ENCODE data around the gene LHB.

LHB gene

DNA sequence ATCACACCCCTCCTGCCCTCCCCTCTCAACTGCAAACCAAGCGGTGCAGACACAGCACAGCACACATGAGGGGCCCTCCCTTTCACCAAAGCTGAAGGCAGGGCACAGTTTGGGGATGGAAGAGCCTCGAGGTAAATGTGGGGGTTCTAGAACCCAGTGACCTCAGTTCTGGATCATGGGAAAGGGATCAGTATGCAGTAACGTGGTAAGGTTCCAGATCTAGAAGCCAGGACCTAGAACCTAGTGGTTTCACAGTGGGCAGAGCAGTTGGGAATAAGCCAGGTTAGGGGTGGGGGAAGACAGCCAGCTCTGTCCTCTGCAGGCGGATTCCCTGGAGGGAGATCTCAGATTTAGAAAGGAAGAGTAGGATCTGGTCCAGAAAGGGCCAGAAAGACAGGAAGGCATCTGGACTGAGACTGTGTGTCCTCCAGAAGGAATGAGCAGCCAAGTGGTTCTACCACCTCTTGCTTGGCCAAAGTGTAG lies 48.7 kb downstream of the LHB start:
- Histone ChIP-seq H3K79me2 (ENCODE audit: insufficient read depth, low read length) (peaks cover 22% of the 10 kb centered on the region), H3K27me3 (ENCODE audit: insufficient read depth, low read length, poor library complexity) (no peaks in the 10 kb centered on the region), H3K9me3 (ENCODE audit: insufficient read depth, low read length, severe bottlenecking) (no peaks in the 10 kb centered on the region), H3K36me3 (ENCODE audit: insufficient read depth, low read length) (peaks cover 60% of the 10 kb centered on the region), H2AFZ (ENCODE audit: low read depth, low read length) (no peak overlapping the region), H4K20me1 (ENCODE audit: insufficient read depth, low read length) (peaks cover 14% of the 10 kb centered on the region), H3K27ac (ENCODE audit: low read length) (no peak overlapping the region), H3K9ac (ENCODE audit: low read depth, low read length) (no peak overlapping the region), H3K4me3 (ENCODE audit: low read depth in 1 of 2, low read length in 2 of 2) (no peak overlapping the region), H3K4me2 (ENCODE audit: insufficient read depth, low read length) (no peak overlapping the region), H3K4me1 (ENCODE audit: insufficient read depth, low read length) (peaks cover 41% of the 10 kb centered on the region)
- DNase-seq: no peak
- TF ChIP-seq EZH2 (IDR thresholded peaks at IDR 0.05; ENCODE audit: borderline replicate concordance, low read depth, low read length, severe bottlenecking): no peak
- TF ChIP-seq, protein P1, sequence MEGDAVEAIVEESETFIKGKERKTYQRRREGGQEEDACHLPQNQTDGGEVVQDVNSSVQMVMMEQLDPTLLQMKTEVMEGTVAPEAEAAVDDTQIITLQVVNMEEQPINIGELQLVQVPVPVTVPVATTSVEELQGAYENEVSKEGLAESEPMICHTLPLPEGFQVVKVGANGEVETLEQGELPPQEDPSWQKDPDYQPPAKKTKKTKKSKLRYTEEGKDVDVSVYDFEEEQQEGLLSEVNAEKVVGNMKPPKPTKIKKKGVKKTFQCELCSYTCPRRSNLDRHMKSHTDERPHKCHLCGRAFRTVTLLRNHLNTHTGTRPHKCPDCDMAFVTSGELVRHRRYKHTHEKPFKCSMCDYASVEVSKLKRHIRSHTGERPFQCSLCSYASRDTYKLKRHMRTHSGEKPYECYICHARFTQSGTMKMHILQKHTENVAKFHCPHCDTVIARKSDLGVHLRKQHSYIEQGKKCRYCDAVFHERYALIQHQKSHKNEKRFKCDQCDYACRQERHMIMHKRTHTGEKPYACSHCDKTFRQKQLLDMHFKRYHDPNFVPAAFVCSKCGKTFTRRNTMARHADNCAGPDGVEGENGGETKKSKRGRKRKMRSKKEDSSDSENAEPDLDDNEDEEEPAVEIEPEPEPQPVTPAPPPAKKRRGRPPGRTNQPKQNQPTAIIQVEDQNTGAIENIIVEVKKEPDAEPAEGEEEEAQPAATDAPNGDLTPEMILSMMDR (IDR thresholded peaks at IDR 0.05; ENCODE audit: borderline replicate concordance, extremely low read depth, low read length, poor library complexity, severe bottlenecking): no peak
- no peak for ATAC-seq (ENCODE audit: insufficient read depth, low read depth)

GRCh38 chr19:48967346-48968178 lies 49.3 kb downstream of the LHB start:
- ATAC-seq (ENCODE audit: insufficient read depth, low read depth) (no peak), DNase-seq (no peak)
- Histone ChIP-seq H3K4me1 (ENCODE audit: insufficient read depth, low read length) (peaks cover 42% of the 10 kb centered on the region), H3K79me2 (ENCODE audit: insufficient read depth, low read length) (peaks cover 22% of the 10 kb centered on the region), H3K9me3 (ENCODE audit: insufficient read depth, low read length, severe bottlenecking) (no peaks in the 10 kb centered on the region), H2AFZ (ENCODE audit: low read depth, low read length) (no peak overlapping the region), H3K4me2 (ENCODE audit: insufficient read depth, low read length) (0 out of 2 replicates have a peak overlapping the region, but pooled peaks have one; percentile 99), H3K27ac (ENCODE audit: low read length) (no peak overlapping the region), H3K36me3 (ENCODE audit: insufficient read depth, low read length) (peaks cover 56% of the 10 kb centered on the region), H3K9ac (ENCODE audit: low read depth, low read length) (no peak overlapping the region), H3K4me3 (ENCODE audit: low read depth in 1 of 2, low read length in 2 of 2) (no peak overlapping the region), H4K20me1 (ENCODE audit: insufficient read depth, low read length) (peaks cover 14% of the 10 kb centered on the region), H3K27me3 (ENCODE audit: insufficient read depth, low read length, poor library complexity) (no peaks in the 10 kb centered on the region)
- TF ChIP-seq, protein P1 (IDR thresholded peaks at IDR 0.05; ENCODE audit: borderline replicate concordance, extremely low read depth, low read length, poor library complexity, severe bottlenecking): no peak
- TF ChIP-seq EZH2 (IDR thresholded peaks at IDR 0.05; ENCODE audit: borderline replicate concordance, low read depth, low read length, severe bottlenecking): no peak

DNA sequence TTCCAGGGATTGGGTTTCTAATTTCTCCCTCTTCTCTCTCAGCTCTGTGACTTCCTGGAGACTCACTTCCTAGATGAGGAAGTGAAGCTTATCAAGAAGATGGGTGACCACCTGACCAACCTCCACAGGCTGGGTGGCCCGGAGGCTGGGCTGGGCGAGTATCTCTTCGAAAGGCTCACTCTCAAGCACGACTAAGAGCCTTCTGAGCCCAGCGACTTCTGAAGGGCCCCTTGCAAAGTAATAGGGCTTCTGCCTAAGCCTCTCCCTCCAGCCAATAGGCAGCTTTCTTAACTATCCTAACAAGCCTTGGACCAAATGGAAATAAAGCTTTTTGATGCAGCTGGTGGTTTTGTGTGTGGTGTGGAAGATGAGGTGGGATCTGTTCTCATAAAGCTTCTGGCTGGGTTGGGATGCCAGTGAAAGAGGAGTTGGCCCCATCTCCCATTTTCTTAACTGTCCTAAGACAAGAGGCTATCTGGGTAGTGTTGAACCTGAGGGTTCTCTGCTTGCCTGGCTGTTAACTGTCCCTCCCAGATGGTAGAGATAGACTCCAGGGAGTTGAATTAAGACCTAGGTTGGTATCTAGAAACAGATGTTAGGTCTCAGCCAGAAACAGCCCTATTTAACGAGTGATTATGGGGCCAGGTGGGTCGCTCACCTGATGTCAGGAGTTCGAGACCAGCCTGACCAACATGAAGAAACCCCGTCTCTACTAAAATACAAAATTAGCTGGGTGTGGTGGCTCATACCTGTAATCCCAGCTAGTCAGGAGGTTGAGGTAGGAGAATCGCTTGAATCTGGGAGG lies 50.1 kb downstream of the LHB start:
- H3K9me3 ChIP-seq (ENCODE audit: insufficient read depth, low read length, severe bottlenecking): no peaks in the 10 kb centered on the region
- peaks cover 56% of the 10 kb centered on the region for H3K36me3 ChIP-seq (ENCODE audit: insufficient read depth, low read length)
- peak overlapping the region; percentile 99 for H3K4me2 ChIP-seq (ENCODE audit: insufficient read depth, low read length)
- peaks cover 22% of the 10 kb centered on the region for H3K79me2 ChIP-seq (ENCODE audit: insufficient read depth, low read length)
- no peak overlapping the region for H2AFZ ChIP-seq (ENCODE audit: low read depth, low read length)
- H3K9ac ChIP-seq (ENCODE audit: low read depth, low read length): peak overlapping the region; percentile 80
- H4K20me1 ChIP-seq (ENCODE audit: insufficient read depth, low read length): peaks cover 14% of the 10 kb centered on the region
- H3K27ac ChIP-seq (ENCODE audit: low read length): peak overlapping the region; percentile 93
- peaks cover 42% of the 10 kb centered on the region for H3K4me1 ChIP-seq (ENCODE audit: insufficient read depth, low read length)
- ATAC-seq (ENCODE audit: insufficient read depth, low read depth) (no peak), DNase-seq (no peak)
- TF ChIP-seq EZH2 (IDR thresholded peaks at IDR 0.05; ENCODE audit: borderline replicate concordance, low read depth, low read length, severe bottlenecking): no peak
- TF ChIP-seq, protein P1 (IDR thresholded peaks at IDR 0.05; ENCODE audit: borderline replicate concordance, extremely low read depth, low read length, poor library complexity, severe bottlenecking): no peak
- peak overlapping the region; percentile 73 to 98; a peak in 3 of 4 replicates for H3K4me3 ChIP-seq (ENCODE audit: low read depth in 1 of 2, low read length in 2 of 2)
- no peaks in the 10 kb centered on the region for H3K27me3 ChIP-seq (ENCODE audit: insufficient read depth, low read length, poor library complexity)
